C4-2B (cell line): ENCODE measurements around the gene SCLY.

Experiments used
- ZFX ChIP-seq: fragments of 450-650 bp; IDR thresholded peaks from 2 replicates; pipeline ENCODE4 v1.6.1; 2017
- TF ChIP-seq, protein P1 (sequence below): fragments of 450-650 bp; conservative IDR thresholded peaks from 2 replicates; pipeline ENCODE4 v1.5.1; 2017; ENCODE audit warnings: mild to moderate bottlenecking

DNA sequence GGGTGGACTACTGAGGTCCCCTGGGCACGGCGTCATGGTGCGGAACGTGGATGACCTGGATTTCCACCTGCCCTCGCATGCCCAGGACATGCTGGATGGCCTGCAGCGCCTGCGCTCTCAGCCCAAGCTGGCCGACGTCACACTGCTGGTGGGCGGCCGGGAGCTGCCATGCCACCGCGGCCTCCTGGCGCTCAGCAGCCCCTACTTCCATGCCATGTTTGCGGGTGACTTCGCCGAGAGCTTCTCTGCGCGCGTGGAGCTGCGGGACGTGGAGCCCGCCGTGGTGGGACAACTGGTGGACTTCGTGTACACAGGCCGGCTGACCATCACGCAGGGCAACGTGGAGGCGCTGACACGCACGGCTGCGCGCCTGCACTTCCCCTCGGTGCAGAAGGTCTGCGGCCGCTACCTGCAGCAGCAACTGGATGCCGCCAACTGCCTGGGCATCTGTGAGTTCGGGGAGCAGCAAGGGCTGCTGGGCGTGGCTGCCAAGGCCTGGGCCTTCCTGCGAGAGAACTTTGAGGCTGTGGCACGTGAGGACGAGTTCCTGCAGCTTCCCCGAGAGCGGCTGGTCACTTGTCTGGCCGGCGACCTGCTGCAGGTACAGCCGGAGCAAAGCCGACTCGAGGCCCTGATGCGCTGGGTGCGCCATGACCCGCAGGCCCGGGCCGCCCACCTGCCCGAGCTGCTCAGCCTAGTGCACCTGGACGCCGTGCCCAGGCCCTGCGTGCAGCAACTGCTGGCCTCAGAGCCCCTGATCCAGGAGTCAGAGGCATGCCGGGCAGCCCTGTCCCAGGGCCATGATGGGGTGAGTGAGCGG, 80.1 kb downstream of the SCLY start:
- TF ChIP-seq, protein P1, sequence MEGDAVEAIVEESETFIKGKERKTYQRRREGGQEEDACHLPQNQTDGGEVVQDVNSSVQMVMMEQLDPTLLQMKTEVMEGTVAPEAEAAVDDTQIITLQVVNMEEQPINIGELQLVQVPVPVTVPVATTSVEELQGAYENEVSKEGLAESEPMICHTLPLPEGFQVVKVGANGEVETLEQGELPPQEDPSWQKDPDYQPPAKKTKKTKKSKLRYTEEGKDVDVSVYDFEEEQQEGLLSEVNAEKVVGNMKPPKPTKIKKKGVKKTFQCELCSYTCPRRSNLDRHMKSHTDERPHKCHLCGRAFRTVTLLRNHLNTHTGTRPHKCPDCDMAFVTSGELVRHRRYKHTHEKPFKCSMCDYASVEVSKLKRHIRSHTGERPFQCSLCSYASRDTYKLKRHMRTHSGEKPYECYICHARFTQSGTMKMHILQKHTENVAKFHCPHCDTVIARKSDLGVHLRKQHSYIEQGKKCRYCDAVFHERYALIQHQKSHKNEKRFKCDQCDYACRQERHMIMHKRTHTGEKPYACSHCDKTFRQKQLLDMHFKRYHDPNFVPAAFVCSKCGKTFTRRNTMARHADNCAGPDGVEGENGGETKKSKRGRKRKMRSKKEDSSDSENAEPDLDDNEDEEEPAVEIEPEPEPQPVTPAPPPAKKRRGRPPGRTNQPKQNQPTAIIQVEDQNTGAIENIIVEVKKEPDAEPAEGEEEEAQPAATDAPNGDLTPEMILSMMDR, result no peak
- no peak for TF ChIP-seq ZFX
